ENCODE measurements around the gene ALG13.

- TF ChIP-seq ATF1 (CRISPR knock-in tag; IDR thresholded peaks at IDR 0.05): no peak
- TF ChIP-seq, protein P1, sequence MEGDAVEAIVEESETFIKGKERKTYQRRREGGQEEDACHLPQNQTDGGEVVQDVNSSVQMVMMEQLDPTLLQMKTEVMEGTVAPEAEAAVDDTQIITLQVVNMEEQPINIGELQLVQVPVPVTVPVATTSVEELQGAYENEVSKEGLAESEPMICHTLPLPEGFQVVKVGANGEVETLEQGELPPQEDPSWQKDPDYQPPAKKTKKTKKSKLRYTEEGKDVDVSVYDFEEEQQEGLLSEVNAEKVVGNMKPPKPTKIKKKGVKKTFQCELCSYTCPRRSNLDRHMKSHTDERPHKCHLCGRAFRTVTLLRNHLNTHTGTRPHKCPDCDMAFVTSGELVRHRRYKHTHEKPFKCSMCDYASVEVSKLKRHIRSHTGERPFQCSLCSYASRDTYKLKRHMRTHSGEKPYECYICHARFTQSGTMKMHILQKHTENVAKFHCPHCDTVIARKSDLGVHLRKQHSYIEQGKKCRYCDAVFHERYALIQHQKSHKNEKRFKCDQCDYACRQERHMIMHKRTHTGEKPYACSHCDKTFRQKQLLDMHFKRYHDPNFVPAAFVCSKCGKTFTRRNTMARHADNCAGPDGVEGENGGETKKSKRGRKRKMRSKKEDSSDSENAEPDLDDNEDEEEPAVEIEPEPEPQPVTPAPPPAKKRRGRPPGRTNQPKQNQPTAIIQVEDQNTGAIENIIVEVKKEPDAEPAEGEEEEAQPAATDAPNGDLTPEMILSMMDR (IDR thresholded peaks at IDR 0.05): no peak
- TF ChIP-seq ESRRA (CRISPR knock-in tag; IDR thresholded peaks at IDR 0.05; ENCODE audit: borderline replicate concordance): no peak
- TF ChIP-seq ZNF121 (CRISPR knock-in tag; IDR thresholded peaks at IDR 0.05): no peak
- no peak for TF ChIP-seq ZNF423 (CRISPR knock-in tag; IDR thresholded peaks at IDR 0.05)
- no peak for TF ChIP-seq NFYB (CRISPR knock-in tag; conservative IDR thresholded peaks at IDR 0.05; ENCODE audit: low read depth)
- TF ChIP-seq, protein P2, sequence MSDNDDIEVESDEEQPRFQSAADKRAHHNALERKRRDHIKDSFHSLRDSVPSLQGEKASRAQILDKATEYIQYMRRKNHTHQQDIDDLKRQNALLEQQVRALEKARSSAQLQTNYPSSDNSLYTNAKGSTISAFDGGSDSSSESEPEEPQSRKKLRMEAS (CRISPR knock-in tag; IDR thresholded peaks at IDR 0.05): no peak
- TF ChIP-seq, protein P3, sequence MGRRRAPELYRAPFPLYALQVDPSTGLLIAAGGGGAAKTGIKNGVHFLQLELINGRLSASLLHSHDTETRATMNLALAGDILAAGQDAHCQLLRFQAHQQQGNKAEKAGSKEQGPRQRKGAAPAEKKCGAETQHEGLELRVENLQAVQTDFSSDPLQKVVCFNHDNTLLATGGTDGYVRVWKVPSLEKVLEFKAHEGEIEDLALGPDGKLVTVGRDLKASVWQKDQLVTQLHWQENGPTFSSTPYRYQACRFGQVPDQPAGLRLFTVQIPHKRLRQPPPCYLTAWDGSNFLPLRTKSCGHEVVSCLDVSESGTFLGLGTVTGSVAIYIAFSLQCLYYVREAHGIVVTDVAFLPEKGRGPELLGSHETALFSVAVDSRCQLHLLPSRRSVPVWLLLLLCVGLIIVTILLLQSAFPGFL (CRISPR knock-in tag; IDR thresholded peaks at IDR 0.05; ENCODE audit: borderline replicate concordance): no peak
- TF ChIP-seq CREB1 (CRISPR knock-in tag; IDR thresholded peaks at IDR 0.05): no peak
- no peak for TF ChIP-seq SMAD3 (CRISPR knock-in tag; IDR thresholded peaks at IDR 0.05; ENCODE audit: borderline replicate concordance)
Measured at GRCh38 chrX:111695297-111695880, 14.4 kb downstream of the ALG13 start.

All from WTC11 (cell line).